ENCODE data around the gene MAD1L1. TPM values are rescaled to one million over a fixed set of nuclear protein-coding genes. Genes with fewer than 3 reads are reported as not detected.

Gene MAD1L1
- total and polyA plus RNA-seq, 4 donors, result 43.0 to 54.9 (median 49.9) TPM

DNA sequence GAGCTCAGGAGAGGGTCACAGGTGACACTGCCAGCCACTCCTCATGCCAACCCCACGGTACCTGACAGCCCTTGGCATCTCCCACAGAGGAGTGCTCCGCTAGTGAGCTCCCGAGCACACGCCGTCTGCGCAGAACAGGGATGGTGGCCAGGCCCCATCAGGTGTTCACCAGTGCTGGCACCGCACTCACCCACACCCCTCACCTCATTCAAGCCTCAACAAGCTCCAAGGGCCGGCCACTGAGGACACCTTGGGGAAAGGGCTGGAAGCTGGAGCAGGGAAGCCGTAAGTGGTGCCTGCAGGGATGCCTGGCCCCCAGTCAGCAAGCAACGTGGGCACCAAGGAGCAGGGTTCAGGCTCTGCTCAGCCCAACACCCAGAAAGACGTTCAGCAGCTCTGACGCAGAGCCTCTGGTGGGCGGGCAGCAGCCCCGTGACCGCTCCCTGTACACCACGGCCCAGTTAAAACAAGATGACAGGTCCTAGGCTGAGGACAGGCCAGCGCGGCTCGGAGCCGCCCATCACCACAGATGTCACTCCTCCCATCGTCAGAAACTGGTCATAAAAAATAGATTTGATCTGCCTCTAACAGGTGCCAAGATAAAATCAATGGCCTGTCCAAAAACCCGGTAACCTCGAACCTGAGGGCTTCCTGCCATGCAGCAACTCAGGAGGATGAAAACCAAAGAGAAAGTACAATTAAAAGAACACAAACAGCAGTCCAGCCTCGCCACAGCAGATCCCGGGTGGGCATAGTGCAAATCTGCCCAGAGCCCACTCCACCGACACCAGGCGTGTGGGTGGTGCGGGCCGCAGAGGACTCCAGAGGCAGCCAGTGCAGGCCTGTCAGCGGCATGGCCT lies 275.9 kb downstream of the MAD1L1 start:
- 91 to 93% methylated on average over 30 of the region's 30 CpGs for WGBS, 2 donors
- H3K36me3 ChIP-seq (ENCODE audit: control insufficient read depth in 4 of 4, insufficient read depth in 4 of 4, low read length in 4 of 4), result peaks cover 0 to 9% (median 0%) of the 10 kb centered on the region in 4 donors
- no peak for DNase-seq

GRCh38 chr7:1956141-1956540 lies 276.6 kb downstream of the MAD1L1 start:
- H3K9ac ChIP-seq (ENCODE audit: insufficient read depth in 1 of 2, low read length in 2 of 2), result no peak overlapping the region
- ATAC-seq (ENCODE audit: insufficient read depth, low FRiP score) (no peak), DNase-seq (no peak)
- TF ChIP-seq, protein P1, sequence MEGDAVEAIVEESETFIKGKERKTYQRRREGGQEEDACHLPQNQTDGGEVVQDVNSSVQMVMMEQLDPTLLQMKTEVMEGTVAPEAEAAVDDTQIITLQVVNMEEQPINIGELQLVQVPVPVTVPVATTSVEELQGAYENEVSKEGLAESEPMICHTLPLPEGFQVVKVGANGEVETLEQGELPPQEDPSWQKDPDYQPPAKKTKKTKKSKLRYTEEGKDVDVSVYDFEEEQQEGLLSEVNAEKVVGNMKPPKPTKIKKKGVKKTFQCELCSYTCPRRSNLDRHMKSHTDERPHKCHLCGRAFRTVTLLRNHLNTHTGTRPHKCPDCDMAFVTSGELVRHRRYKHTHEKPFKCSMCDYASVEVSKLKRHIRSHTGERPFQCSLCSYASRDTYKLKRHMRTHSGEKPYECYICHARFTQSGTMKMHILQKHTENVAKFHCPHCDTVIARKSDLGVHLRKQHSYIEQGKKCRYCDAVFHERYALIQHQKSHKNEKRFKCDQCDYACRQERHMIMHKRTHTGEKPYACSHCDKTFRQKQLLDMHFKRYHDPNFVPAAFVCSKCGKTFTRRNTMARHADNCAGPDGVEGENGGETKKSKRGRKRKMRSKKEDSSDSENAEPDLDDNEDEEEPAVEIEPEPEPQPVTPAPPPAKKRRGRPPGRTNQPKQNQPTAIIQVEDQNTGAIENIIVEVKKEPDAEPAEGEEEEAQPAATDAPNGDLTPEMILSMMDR (IDR thresholded peaks at IDR 0.05; ENCODE audit: control extremely low read depth, extremely low read depth), result no peak
- peaks cover 0 to 9% (median 0%) of the 10 kb centered on the region in 4 donors for H3K36me3 ChIP-seq (ENCODE audit: control insufficient read depth in 4 of 4, insufficient read depth in 4 of 4, low read length in 4 of 4)
- H3K9me3 ChIP-seq (ENCODE audit: control insufficient read depth in 4 of 4, insufficient read depth in 3 of 4, low read length in 3 of 4), result no peaks in the 10 kb centered on the region
- WGBS, 2 donors, result 90 to 93% methylated on average over 8 of the region's 8 CpGs
- H3K4me1 ChIP-seq (ENCODE audit: control insufficient read depth in 5 of 5, insufficient read depth in 5 of 5, low read length in 5 of 5), result peaks cover 0 to 5% (median 0%) of the 10 kb centered on the region in 5 donors
- no peak overlapping the region for H3K27ac ChIP-seq (ENCODE audit: low read depth in 1 of 2, low read length in 1 of 2)
- H3K27me3 ChIP-seq (ENCODE audit: control insufficient read depth in 3 of 3, insufficient read depth in 3 of 3, low read length in 2 of 3), result no peaks in the 10 kb centered on the region
- H3K4me3 ChIP-seq, result no peak overlapping the region

More for the DNA sequence above, 275.9 kb downstream of the MAD1L1 start:
- H3K9me3 ChIP-seq (ENCODE audit: control insufficient read depth in 4 of 4, insufficient read depth in 3 of 4, low read length in 3 of 4), result no peaks in the 10 kb centered on the region
- no peak overlapping the region for H3K27ac ChIP-seq (ENCODE audit: low read depth in 1 of 2, low read length in 1 of 2)
- no peak for ATAC-seq (ENCODE audit: insufficient read depth, low FRiP score)
- TF ChIP-seq, protein P1 (IDR thresholded peaks at IDR 0.05; ENCODE audit: control extremely low read depth, extremely low read depth), result no peak
- no peaks in the 10 kb centered on the region for H3K4me1 ChIP-seq (ENCODE audit: control insufficient read depth in 5 of 5, insufficient read depth in 5 of 5, low read length in 5 of 5)
- no peak overlapping the region for H3K9ac ChIP-seq (ENCODE audit: insufficient read depth in 1 of 2, low read length in 2 of 2)
- H3K4me3 ChIP-seq, result no peak overlapping the region
- no peaks in the 10 kb centered on the region for H3K27me3 ChIP-seq (ENCODE audit: control insufficient read depth in 3 of 3, insufficient read depth in 3 of 3, low read length in 2 of 3)

- Histone ChIP-seq H3K4me3 (no peak overlapping the region), H3K9me3 (ENCODE audit: control insufficient read depth in 4 of 4, insufficient read depth in 3 of 4, low read length in 3 of 4) (no peaks in the 10 kb centered on the region), H3K36me3 (ENCODE audit: control insufficient read depth in 4 of 4, insufficient read depth in 4 of 4, low read length in 4 of 4) (peaks cover 0 to 9% (median 0%) of the 10 kb centered on the region in 4 donors), H3K27ac (ENCODE audit: low read depth in 1 of 2, low read length in 1 of 2) (no peak overlapping the region), H3K4me1 (ENCODE audit: control insufficient read depth in 5 of 5, insufficient read depth in 5 of 5, low read length in 5 of 5) (peaks cover 0 to 7% (median 0%) of the 10 kb centered on the region in 5 donors), H3K27me3 (ENCODE audit: control insufficient read depth in 3 of 3, insufficient read depth in 3 of 3, low read length in 2 of 3) (no peaks in the 10 kb centered on the region), H3K9ac (ENCODE audit: insufficient read depth in 1 of 2, low read length in 2 of 2) (no peak overlapping the region)
- no peak for DNase-seq
- no peak for ATAC-seq (ENCODE audit: insufficient read depth, low FRiP score)
- WGBS, 2 donors, result 87 to 92% methylated on average over 22 of the region's 22 CpGs
- TF ChIP-seq, protein P1 (IDR thresholded peaks at IDR 0.05; ENCODE audit: control extremely low read depth, extremely low read depth), result no peak
These were observed 278.3 kb downstream of the MAD1L1 start for GRCh38 chr7:1954366-1955004.
